CD4-positive, alpha-beta T cell (primary cell): ENCODE data around the gene FIGLA. TPM values are rescaled to one million over a fixed set of nuclear protein-coding genes. Genes with fewer than 3 reads are reported as not detected.
A peak's percentile ranks its signal among the peaks of the same experiment; 100 is the strongest.

Source experiments
- ATAC-seq: fragments of 200-7000 bp; cut with Tn5 transposase; one replicate; pipeline ENCODE4 v1.10.0; 2022; ENCODE audit warnings: mild to moderate bottlenecking; ENCODE audit not compliant: poor library complexity
- CTCF ChIA-PET: fragments of 350-600 bp; sonication (Branson Sonifier 250); formaldehyde crosslinking; loops from one replicate; lab custom pipeline; 2021; ENCODE audit warnings: antibody characterized with exemption, inconsistent platforms; lab: Charles Lee
- POLR2A ChIA-PET: fragments of 350-600 bp; sonication (Branson Sonifier 250); formaldehyde crosslinking; loops from one replicate; lab custom pipeline; 2021; ENCODE audit warnings: antibody characterized with exemption, inconsistent platforms; lab: Charles Lee
- DNase-seq, 14 experiments: peaks; one replicate each; pipeline ENCODE4 v3.0.0-alpha.2; 2013 to 2020; ENCODE audit warnings: mixed read lengths in 2 of 14
- H3K27ac ChIP-seq, 2 donors: one replicate each; pipeline versions ENCODE4 v1.5.1 to v1.7.0; 2013; ENCODE audit warnings: low read length in 2 of 2, low read depth in 1 of 2, mild to moderate bottlenecking in 1 of 2
- H3K27me3 ChIP-seq, 2 experiments: 1 replicate in 1 of 2; 2 replicates in 1 of 2; pipeline versions ENCODE4 v1.6.1 to v1.7.0; 2013; ENCODE audit warnings: low read length in 2 of 2, control low read depth in 1 of 2, mild to moderate bottlenecking in 1 of 2, moderate library complexity in 1 of 2; ENCODE audit not compliant: insufficient read depth in 2 of 2, control insufficient read depth in 1 of 2
- H3K36me3 ChIP-seq: one replicate; pipeline ENCODE4 v1.6.1; 2013; ENCODE audit warnings: low read length, control low read depth; ENCODE audit not compliant: insufficient read depth
- H3K4me1 ChIP-seq: one replicate; pipeline ENCODE4 v1.6.1; 2013; ENCODE audit warnings: low read length, control low read depth; ENCODE audit not compliant: insufficient read depth
- H3K4me3 ChIP-seq: one replicate; pipeline ENCODE4 v1.5.1; 2013; ENCODE audit warnings: mild to moderate bottlenecking, low read length, moderate library complexity
- H3K9me3 ChIP-seq, 2 experiments: 1 replicate in 1 of 2; 2 replicates in 1 of 2; pipeline versions ENCODE4 v1.6.1 to v1.7.0; 2013; ENCODE audit warnings: low read length in 2 of 2, mild to moderate bottlenecking in 2 of 2, control low read depth in 1 of 2, moderate library complexity in 1 of 2; ENCODE audit not compliant: control insufficient read depth in 1 of 2, insufficient read depth in 1 of 2
- H3K27ac Mint-ChIP-seq: one replicate; pipeline ENCODE4 v1.8.0; 2020; ENCODE audit warnings: mixed read lengths
- H3K27me3 Mint-ChIP-seq: one replicate; pipeline ENCODE4 v1.8.0; 2021; ENCODE audit warnings: mixed read lengths
- H3K36me3 Mint-ChIP-seq: one replicate; pipeline ENCODE4 v1.8.0; 2021; ENCODE audit warnings: low read depth, mixed read lengths
- H3K4me1 Mint-ChIP-seq: one replicate; pipeline ENCODE4 v1.8.0; 2021; ENCODE audit warnings: low read depth, mixed read lengths
- H3K4me3 Mint-ChIP-seq: one replicate; pipeline ENCODE4 v1.8.0; 2020; ENCODE audit warnings: mild to moderate bottlenecking, mixed read lengths
- H3K9me3 Mint-ChIP-seq: one replicate; pipeline ENCODE4 v1.8.0; 2020; ENCODE audit warnings: mixed read lengths
- intact Hi-C, 2 experiments: fragments of 100-400 bp; cut with DNase I in 1 of 2; cut with micrococcal nuclease in 1 of 2; formaldehyde crosslinking; loops; one replicate each; pipeline versions ENCODE4 v1.15.1 to v1.9.0; 2023 to 2025; cut with DNase I, micrococcal nuclease
- polyA plus RNA-seq, 2 donors: library from polyadenylated mRNA; unstranded; fragments of 120-200 nt; gene quantifications; one replicate each; pipeline ENCODE4 v1.2.1, GENCODE V29; 2013
- total RNA-seq, 174 experiments: library from RNA in 2 of 174; stranded (reverse) in 2 of 174; gene quantifications; one replicate each; pipeline ENCODE4 v1.2.3 and lab custom pipeline; 2021 to 2026
- TF ChIP-seq, protein P1 (sequence below): fragments of 200-600 bp; IDR thresholded peaks from one replicate; pipeline ENCODE4 v1.8.0; 2022; ENCODE audit warnings: antibody characterized with exemption, mild to moderate bottlenecking

Gene FIGLA
- total RNA-seq (not detected), total RNA-seq (lab: John Stamatoyannopoulos, UW) (0 to 0.12 (median 0) reads per million in 172 experiments)
- polyA plus RNA-seq (2013, experiment 1 of 2) = not detected
- polyA plus RNA-seq (2013, experiment 2 of 2) = not detected

GRCh38 chr2:70790136-70790828 lies at the start of gene FIGLA:
Gene FIGLA, minus strand, starts transcription at chr2:70790643. Its CDS starts 5 bp downstream, at chr2:70790638.
- Mint-ChIP-seq H3K4me3 (peak within 1 kb of the TSS; percentile 81), H3K36me3 (no peaks in the 10 kb centered on the region), H3K9me3 (no peaks in the 10 kb centered on the region), H3K27ac (no peak within 1 kb of the TSS), H3K4me1 (peaks cover 10% of the 10 kb centered on the region), H3K27me3 (peaks cover 73% of the 10 kb centered on the region)
- Histone ChIP-seq H3K27me3 (peaks cover 31 to 53% of the 10 kb centered on the region in 2 experiments), H3K4me1 (peaks cover 11% of the 10 kb centered on the region), H3K36me3 (no peaks in the 10 kb centered on the region), H3K4me3 (peak within 1 kb of the TSS; percentile 38), H3K27ac (no peak within 1 kb of the TSS), H3K9me3 (peaks cover 0 to 5% of the 10 kb centered on the region in 2 experiments)
- no peak for ATAC-seq
- intact Hi-C loops = loop anchor here in 1 of 2 experiments (2.0 to 5.0 kb wide), 2 partner anchors 72 to 131 kb away; no protein-coding TSS in a partner anchor
- ChIA-PET POLR2A (no interaction called here), CTCF (interaction anchor here (2.2 kb wide), 1 partner anchor 81 kb away, joined by 5 read pairs; no protein-coding TSS in a partner anchor)
- TF ChIP-seq, protein P1, sequence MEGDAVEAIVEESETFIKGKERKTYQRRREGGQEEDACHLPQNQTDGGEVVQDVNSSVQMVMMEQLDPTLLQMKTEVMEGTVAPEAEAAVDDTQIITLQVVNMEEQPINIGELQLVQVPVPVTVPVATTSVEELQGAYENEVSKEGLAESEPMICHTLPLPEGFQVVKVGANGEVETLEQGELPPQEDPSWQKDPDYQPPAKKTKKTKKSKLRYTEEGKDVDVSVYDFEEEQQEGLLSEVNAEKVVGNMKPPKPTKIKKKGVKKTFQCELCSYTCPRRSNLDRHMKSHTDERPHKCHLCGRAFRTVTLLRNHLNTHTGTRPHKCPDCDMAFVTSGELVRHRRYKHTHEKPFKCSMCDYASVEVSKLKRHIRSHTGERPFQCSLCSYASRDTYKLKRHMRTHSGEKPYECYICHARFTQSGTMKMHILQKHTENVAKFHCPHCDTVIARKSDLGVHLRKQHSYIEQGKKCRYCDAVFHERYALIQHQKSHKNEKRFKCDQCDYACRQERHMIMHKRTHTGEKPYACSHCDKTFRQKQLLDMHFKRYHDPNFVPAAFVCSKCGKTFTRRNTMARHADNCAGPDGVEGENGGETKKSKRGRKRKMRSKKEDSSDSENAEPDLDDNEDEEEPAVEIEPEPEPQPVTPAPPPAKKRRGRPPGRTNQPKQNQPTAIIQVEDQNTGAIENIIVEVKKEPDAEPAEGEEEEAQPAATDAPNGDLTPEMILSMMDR = no peak
- peak in 2 of 14 experiments; percentile 13 to 16 for DNase-seq

DNA sequence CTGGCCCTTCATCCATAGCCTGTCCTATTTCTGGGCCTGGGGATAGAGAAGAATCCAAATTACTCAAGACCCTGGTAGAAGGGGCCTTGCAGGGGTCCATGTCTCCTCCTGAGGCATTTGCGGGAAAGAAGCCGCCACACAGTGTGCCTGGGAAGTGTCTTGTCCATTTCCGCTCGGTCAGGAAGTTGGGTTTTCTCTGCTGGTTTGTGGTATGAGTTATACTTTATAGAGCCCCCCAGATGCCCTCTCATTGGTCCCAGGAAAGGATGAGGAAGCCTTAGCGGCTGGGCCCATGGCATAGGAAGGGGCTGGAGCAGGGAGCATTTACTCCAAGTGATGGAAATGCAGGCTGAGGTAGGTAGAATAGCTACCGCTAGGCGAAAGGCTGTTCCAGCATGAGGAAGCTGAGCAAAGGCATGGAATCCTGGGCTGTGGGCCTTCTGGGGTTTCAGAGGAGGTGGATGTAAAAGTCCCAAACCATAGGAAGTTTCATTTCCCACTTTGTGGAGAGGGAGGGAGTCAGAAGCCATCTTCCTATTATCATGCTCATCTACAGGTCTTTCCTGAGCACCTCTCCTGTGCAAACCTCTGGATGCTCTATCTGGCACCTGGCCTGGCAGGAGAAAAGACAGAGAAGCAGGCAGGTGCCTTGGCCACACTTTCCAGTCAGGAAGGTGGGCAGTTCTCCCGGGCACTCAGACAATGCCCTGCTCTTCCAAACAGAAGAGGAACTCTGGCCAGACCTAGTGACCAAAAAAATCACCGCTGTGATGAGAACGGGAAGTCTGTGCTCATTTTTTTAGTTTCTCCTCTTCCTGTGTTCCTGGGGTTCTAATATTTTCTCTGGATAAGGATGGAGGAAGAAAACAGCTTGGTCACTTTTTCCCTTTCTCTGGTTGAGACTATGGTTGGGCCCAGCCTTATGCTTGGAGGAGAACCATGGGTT lies 47.8 kb upstream of the FIGLA start:
- Mint-ChIP-seq H3K27ac (no peak overlapping the region), H3K27me3 (peaks cover 7% of the 10 kb centered on the region), H3K36me3 (no peaks in the 10 kb centered on the region), H3K4me1 (no peaks in the 10 kb centered on the region), H3K4me3 (no peak overlapping the region), H3K9me3 (peaks cover 2% of the 10 kb centered on the region)
- H3K27ac ChIP-seq = no peak overlapping the region
- H3K27me3 ChIP-seq = peaks cover 0 to 2% of the 10 kb centered on the region in 2 experiments
- no peaks in the 10 kb centered on the region for H3K36me3 ChIP-seq
- intact Hi-C loops = no loop called here
- peaks cover 0 to 5% of the 10 kb centered on the region in 2 experiments for H3K9me3 ChIP-seq
- DNase-seq (no peak), ATAC-seq (no peak)
- POLR2A ChIA-PET = no interaction called here
- CTCF ChIA-PET = no interaction called here
- no peaks in the 10 kb centered on the region for H3K4me1 ChIP-seq
- TF ChIP-seq, protein P1 = no peak
- no peak overlapping the region for H3K4me3 ChIP-seq

DNA sequence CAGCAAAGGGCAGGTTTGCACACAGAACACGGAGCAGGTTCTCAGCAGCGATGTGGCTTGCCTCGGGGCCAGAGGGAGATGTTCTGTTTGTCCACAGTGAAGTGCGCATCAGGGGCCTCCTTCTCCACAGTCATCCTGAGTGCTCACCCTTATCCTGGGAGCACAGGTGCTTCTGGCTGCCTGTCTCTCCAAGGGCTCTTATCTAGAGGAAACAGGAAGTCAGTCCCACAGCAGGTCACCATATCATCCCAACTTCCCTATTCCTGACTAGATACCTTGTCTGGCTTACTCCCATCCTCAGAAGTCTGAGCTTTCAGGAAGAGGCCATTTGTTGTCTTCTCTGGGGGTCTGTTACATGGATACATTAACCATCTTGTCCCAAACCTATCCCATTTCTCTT lies 45.2 kb upstream of the FIGLA start, which contains the start of gene CD207:
CD207 (minus strand) TSS at position 174 of the 400 bp plus-strand sequence; CDS start at position 134, 40 bp downstream.
- H3K27ac Mint-ChIP-seq = no peak within 1 kb of the TSS
- intact Hi-C loops = no loop called here
- ATAC-seq (no peak), DNase-seq (no peak)
- no peak within 1 kb of the TSS for H3K4me3 Mint-ChIP-seq
- ChIA-PET POLR2A (no interaction called here), CTCF (no interaction called here)
- TF ChIP-seq, protein P1 = no peak
- peaks cover 5% of the 10 kb centered on the region for H3K27me3 Mint-ChIP-seq
- H3K27ac ChIP-seq = no peak within 1 kb of the TSS
- H3K4me1 Mint-ChIP-seq = no peaks in the 10 kb centered on the region
- no peaks in the 10 kb centered on the region for H3K4me1 ChIP-seq
- H3K36me3 ChIP-seq = no peaks in the 10 kb centered on the region
- no peaks in the 10 kb centered on the region for H3K36me3 Mint-ChIP-seq
- no peaks in the 10 kb centered on the region for H3K9me3 ChIP-seq
- no peak within 1 kb of the TSS for H3K4me3 ChIP-seq
- no peaks in the 10 kb centered on the region for H3K9me3 Mint-ChIP-seq
- peaks cover 0 to under 1% of the 10 kb centered on the region in 2 experiments for H3K27me3 ChIP-seq
